22Rv1 (cell line): ENCODE measurements around the gene SYNGR2.

Source experiments
- CTCF ChIP-seq: fragments of 450-650 bp; IDR thresholded peaks from 2 replicates; pipeline ENCODE4 v1.5.1; 2017; ENCODE audit warnings: mild to moderate bottlenecking
- ZFX ChIP-seq: fragments of 450-650 bp; IDR thresholded peaks from 2 replicates; pipeline ENCODE4 v1.6.1; 2017; ENCODE audit warnings: antibody characterized with exemption, borderline replicate concordance

- TF ChIP-seq ZFX (no peak), CTCF (no peak; the same call in 1 of the 2 replicates)
Observed at GRCh38 chr17:78174870-78175642, 6.7 kb downstream of the SYNGR2 start.
